DND-41 (cell line): ENCODE measurements around the gene ZSCAN21.

Experiments used
- CTCF ChIP-seq: IDR thresholded peaks from 2 replicates; pipeline ENCODE4 v1.5.1; 2012; ENCODE audit warnings: borderline replicate concordance, low read length, moderate library complexity, mild to moderate bottlenecking; ENCODE audit not compliant: poor library complexity, severe bottlenecking; ENCODE audit errors: extremely low read depth
- EZH2 ChIP-seq: IDR thresholded peaks from 3 replicates; pipeline ENCODE4 v1.6.1; 2012; ENCODE audit warnings: borderline replicate concordance, low read depth, mild to moderate bottlenecking, moderate library complexity, low read length, inconsistent platforms; ENCODE audit not compliant: severe bottlenecking

- TF ChIP-seq CTCF, result no peak
- TF ChIP-seq EZH2, result no peak
Measured at GRCh38 chr7:100093498-100093897, 43.9 kb downstream of the ZSCAN21 start.
